Glutamatergic neuron (in vitro differentiated cells): ENCODE data around the gene CENPB. TPM values are rescaled to one million over a fixed set of nuclear protein-coding genes. Genes with fewer than 3 reads are reported as not detected.
A peak's percentile ranks its signal among the peaks of the same experiment; 100 is the strongest.

ENCODE experiments used
- DNase-seq: peaks from one replicate; pipeline ENCODE4 v3.0.0; 2022
- H3K27ac Mint-ChIP-seq: one replicate; pipeline ENCODE4 v1.8.0; 2020; ENCODE audit warnings: mild to moderate bottlenecking, mixed read lengths, inconsistent platforms; ENCODE audit not compliant: unreplicated experiment
- H3K27me3 Mint-ChIP-seq: one replicate; pipeline ENCODE4 v1.8.0; 2020; ENCODE audit warnings: mild to moderate bottlenecking, moderate library complexity, mixed read lengths, inconsistent platforms; ENCODE audit not compliant: unreplicated experiment
- H3K36me3 Mint-ChIP-seq: one replicate; pipeline ENCODE4 v1.8.0; 2020; ENCODE audit warnings: mild to moderate bottlenecking, mixed read lengths, inconsistent platforms; ENCODE audit not compliant: unreplicated experiment
- H3K4me1 Mint-ChIP-seq: one replicate; pipeline ENCODE4 v1.8.0; 2020; ENCODE audit warnings: mild to moderate bottlenecking, low read depth, mixed read lengths, inconsistent platforms; ENCODE audit not compliant: unreplicated experiment
- H3K4me3 Mint-ChIP-seq: one replicate; pipeline ENCODE4 v1.8.0; 2020; ENCODE audit warnings: mild to moderate bottlenecking, mixed read lengths, inconsistent platforms; ENCODE audit not compliant: unreplicated experiment
- H3K9me3 Mint-ChIP-seq: one replicate; pipeline ENCODE4 v1.8.0; 2020; ENCODE audit warnings: mild to moderate bottlenecking, moderate library complexity, mixed read lengths, inconsistent platforms; ENCODE audit not compliant: unreplicated experiment
- CTCF ChIP-seq: fragments of 200-600 bp; sonication (generic); IDR thresholded peaks from one replicate; pipeline ENCODE4 v1.5.0; 2021; ENCODE audit not compliant: partially characterized antibody, unreplicated experiment
- total RNA-seq: library from RNA; stranded (reverse); fragmentation: NEBNext Ultra II Directional; extraction: Animal tissue kit (Norgen Biotek cat#: 25700); gene quantifications from one replicate; pipeline ENCODE4 v1.2.1, GENCODE V29; 2021; ENCODE audit not compliant: unreplicated experiment

The CENPB gene
- total RNA-seq, 1 donor from 2014 or later = 47.1 TPM

DNA sequence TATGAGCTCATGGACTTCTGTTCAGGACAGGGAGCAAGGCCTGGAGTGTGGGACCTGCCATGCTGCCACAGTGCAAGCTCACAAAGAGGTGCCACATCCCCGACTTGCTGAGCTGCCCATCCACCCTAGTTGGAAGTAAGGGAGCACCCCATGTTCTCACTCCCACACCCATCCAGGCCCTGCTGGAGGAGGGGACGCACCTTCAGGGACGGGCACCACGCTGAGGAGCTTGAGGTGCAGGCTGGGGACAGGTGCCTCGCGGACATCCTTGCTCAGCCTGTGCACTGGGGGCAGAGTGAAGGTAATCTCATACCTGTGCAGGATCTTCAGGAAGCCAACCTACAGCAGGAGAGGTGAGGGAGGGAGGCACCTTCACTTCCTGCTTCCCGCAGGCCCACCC, 31.3 kb downstream of the CENPB start:
- no peak for TF ChIP-seq CTCF
- peaks cover 10% of the 10 kb centered on the region for H3K27me3 Mint-ChIP-seq
- H3K4me3 Mint-ChIP-seq = no peak overlapping the region
- no peak for DNase-seq
- peaks cover 7% of the 10 kb centered on the region for H3K9me3 Mint-ChIP-seq
- H3K4me1 Mint-ChIP-seq = no peaks in the 10 kb centered on the region
- no peak overlapping the region for H3K27ac Mint-ChIP-seq
- H3K36me3 Mint-ChIP-seq = peaks cover 4% of the 10 kb centered on the region

- no peak for DNase-seq
- Mint-ChIP-seq H3K27me3 (peaks cover 10% of the 10 kb centered on the region), H3K27ac (no peak overlapping the region), H3K9me3 (peaks cover 5% of the 10 kb centered on the region), H3K36me3 (peaks cover 4% of the 10 kb centered on the region), H3K4me1 (no peaks in the 10 kb centered on the region), H3K4me3 (no peak overlapping the region)
- TF ChIP-seq CTCF = no peak
Observed at GRCh38 chr20:3754276-3754630, 32.3 kb downstream of the CENPB start.

DNA sequence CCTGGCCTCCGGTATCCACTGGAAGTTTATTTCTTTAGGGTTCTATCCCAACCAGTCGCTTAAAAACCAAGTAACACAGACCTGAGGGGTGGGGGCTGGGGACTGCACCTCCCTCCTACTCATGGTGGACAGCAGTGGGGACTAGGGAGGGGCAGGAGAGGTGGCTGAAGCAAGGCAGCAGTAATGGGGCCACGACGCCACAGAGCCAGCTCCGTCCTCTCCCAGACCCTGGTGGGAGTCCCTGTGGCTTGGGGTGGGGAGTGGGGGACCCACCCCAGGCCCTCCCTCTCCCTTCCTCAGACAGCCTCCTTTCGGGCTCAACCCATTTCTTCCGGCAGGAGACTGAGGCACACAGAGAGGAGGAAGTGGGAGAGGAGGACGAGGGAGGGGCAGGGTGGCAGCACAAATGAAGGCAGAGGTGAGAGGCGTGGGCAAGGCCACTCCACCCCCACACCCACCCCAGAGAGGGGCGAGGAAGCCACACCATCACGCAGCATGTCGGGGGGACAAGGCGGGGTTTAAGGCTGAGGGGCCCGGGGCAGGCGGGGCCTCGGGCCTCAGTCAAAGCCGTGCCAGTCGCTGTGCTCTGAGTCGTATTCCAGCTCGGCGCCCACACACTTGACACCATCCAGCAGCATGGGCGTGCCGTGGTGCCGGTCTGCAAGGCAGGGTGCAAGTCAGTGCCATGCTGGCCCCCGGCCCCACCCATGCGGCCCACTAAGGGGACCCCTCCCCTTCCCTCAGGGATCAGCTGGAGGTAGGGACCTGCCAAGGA, 32.9 kb downstream of the CENPB start:
- Mint-ChIP-seq H3K9me3 (peaks cover 6% of the 10 kb centered on the region), H3K4me1 (no peaks in the 10 kb centered on the region), H3K27me3 (peaks cover 10% of the 10 kb centered on the region), H3K27ac (no peak overlapping the region), H3K36me3 (peaks cover 4% of the 10 kb centered on the region), H3K4me3 (no peak overlapping the region)
- no peak for TF ChIP-seq CTCF
- no peak for DNase-seq

DNA sequence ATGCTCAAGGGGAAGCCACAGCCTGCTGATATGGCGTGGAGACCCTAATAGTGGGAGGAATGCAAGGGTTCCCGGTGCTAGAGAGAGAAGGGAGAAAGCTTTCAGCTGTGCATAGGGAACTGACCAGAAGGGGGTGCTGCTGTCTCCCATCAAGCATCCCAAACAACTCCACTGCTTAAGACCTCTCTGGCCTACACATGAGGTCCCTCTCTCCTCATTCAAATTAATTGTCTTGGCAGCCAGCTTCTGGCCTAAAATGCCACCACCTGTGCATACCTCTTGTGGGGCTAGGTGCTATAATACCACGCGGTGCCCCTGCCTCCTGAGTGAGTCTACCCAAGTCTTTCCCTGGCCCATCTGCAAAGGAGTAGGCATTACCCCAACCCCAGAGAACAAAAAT, 33.4 kb downstream of the CENPB start:
- H3K4me1 Mint-ChIP-seq = no peaks in the 10 kb centered on the region
- TF ChIP-seq CTCF = peak; percentile 62
- H3K27me3 Mint-ChIP-seq = peaks cover 10% of the 10 kb centered on the region
- H3K4me3 Mint-ChIP-seq = no peak overlapping the region
- H3K27ac Mint-ChIP-seq = no peak overlapping the region
- peak; percentile 76 for DNase-seq
- H3K9me3 Mint-ChIP-seq = peaks cover 5% of the 10 kb centered on the region
- H3K36me3 Mint-ChIP-seq = peaks cover 2% of the 10 kb centered on the region

- Mint-ChIP-seq H3K4me3 (peak overlapping the region; percentile 64), H3K4me1 (no peaks in the 10 kb centered on the region), H3K27ac (peak overlapping the region; percentile 29), H3K27me3 (peaks cover 11% of the 10 kb centered on the region), H3K9me3 (peaks cover 5% of the 10 kb centered on the region), H3K36me3 (no peaks in the 10 kb centered on the region)
- no peak for TF ChIP-seq CTCF
- no peak for DNase-seq
Observed at GRCh38 chr20:3752386-3752759, 34.2 kb downstream of the CENPB start.
